ENCODE data around the gene GSK3B. TPM values are rescaled to one million over a fixed set of nuclear protein-coding genes. Genes with fewer than 3 reads are reported as not detected.

GSK3B gene
- total RNA-seq, 1 experiment from 2014 or later, result 56.5 TPM

DNA sequence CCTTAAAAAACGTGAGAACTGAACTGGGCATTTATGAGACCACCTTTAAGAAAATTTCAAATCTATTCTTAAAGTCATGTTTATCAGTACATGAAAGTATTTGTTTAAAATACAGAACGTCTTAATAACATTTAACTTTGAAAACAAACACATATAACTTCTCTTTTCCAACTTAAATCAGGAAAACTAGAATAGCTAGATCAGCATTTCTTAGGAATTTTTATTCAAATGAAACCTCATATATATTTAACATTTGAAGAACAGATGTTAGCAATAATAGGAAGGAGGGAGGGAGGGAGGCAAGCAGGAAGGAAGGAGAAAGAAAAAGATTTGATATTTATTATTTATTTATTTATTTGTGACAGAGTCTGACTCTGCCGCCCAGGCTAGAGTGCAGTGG lies 192.2 kb downstream of the GSK3B start:
- Mint-ChIP-seq H3K36me3 (ENCODE audit: insufficient read depth in 1 of 3, low read depth in 3 of 3) (peaks cover 2 to 14% (median 5%) of the 10 kb centered on the region in 3 experiments; a peak in 5 of 7 replicates), H3K4me3 (no peak overlapping the region), H3K27ac (no peak overlapping the region), H3K4me1 (no peaks in the 10 kb centered on the region), H3K9me3 (no peaks in the 10 kb centered on the region), H3K27me3 (ENCODE audit: low read depth) (no peaks in the 10 kb centered on the region)
- Histone ChIP-seq H3K79me2 (ENCODE audit: insufficient read depth, low read length) (no peaks in the 10 kb centered on the region), H3K27ac (ENCODE audit: insufficient read length, low read depth, low read length) (no peak overlapping the region), H2AFZ (ENCODE audit: low read length) (no peak overlapping the region), H3K23ac (ENCODE audit: insufficient read length, low read depth, low read length) (no peak overlapping the region), H4K8ac (replicated peaks; ENCODE audit: insufficient read length, low read depth, low read length) (no peak overlapping the region), H4K5ac (ENCODE audit: insufficient read length, low read depth, low read length) (no peak overlapping the region), H3K79me1 (ENCODE audit: insufficient read depth, low read depth, low read length, poor library complexity, severe bottlenecking) (no peaks in the 10 kb centered on the region), H3T11ph (ENCODE audit: low read length) (no peak overlapping the region), H3K14ac (ENCODE audit: insufficient read depth, low read length) (no peak overlapping the region), H3K56ac (ENCODE audit: insufficient read length, low read depth, low read length) (no peak overlapping the region), H2BK12ac (ENCODE audit: insufficient read length, low read depth, low read length) (no peak overlapping the region), H3K9ac (ENCODE audit: extremely low read depth, insufficient read length, low read length) (no peak overlapping the region), H2BK20ac (ENCODE audit: low read depth, low read length, poor library complexity, severe bottlenecking) (no peak overlapping the region), H2AK5ac (ENCODE audit: insufficient read length, low read length) (no peak overlapping the region), H3K9me3 (ENCODE audit: control insufficient read depth, low read depth, low read length) (no peaks in the 10 kb centered on the region), H3K4ac (ENCODE audit: low read depth, low read length) (no peak overlapping the region), H3K18ac (ENCODE audit: insufficient read length, low read depth, low read length) (no peak overlapping the region), H2BK120ac (ENCODE audit: low read depth, low read length, poor library complexity, severe bottlenecking) (no peak overlapping the region), H3K4me2 (ENCODE audit: insufficient read depth, insufficient read length, low read length) (no peak overlapping the region), H3K4me1 (ENCODE audit: insufficient read depth, low read length) (no peaks in the 10 kb centered on the region), H4K91ac (ENCODE audit: insufficient read length, low read depth, low read length) (no peak overlapping the region), H2BK15ac (ENCODE audit: low read depth, low read length) (no peak overlapping the region), H3K27me3 (ENCODE audit: insufficient read depth, low read length) (no peaks in the 10 kb centered on the region), H4K20me1 (ENCODE audit: control insufficient read depth, insufficient read depth, insufficient read length) (no peaks in the 10 kb centered on the region), H2BK5ac (ENCODE audit: insufficient read length, low read length) (no peak overlapping the region), H3K23me2 (ENCODE audit: insufficient read length, low read depth, low read length, poor library complexity, severe bottlenecking) (no peaks in the 10 kb centered on the region)
- DNase-seq, result no peak
- no CpG with 5 or more reads among the region's 3 CpGs for WGBS (ENCODE audit: extremely low coverage, insufficient read length, low lambda C conversion rate)
- TF ChIP-seq CTCF (conservative IDR thresholded peaks at IDR 0.05), result no peak
